NCI-H1694 treated with DMSO at 0.1 percent for 48 hours (cell line): ENCODE measurements around the gene CRACDL.

Experiments used
- DNase-seq: peaks from one replicate; lab custom pipeline; 2025; lab: John Stamatoyannopoulos, UW

The CRACDL gene

GRCh38 chr2:98825020-98825350, 111.0 kb downstream of the CRACDL start:
- DNase-seq, result no peak

- no peak for DNase-seq
Measured at GRCh38 chr2:98824256-98825019, 111.6 kb downstream of the CRACDL start.

GRCh38 chr2:98823196-98824170, 112.5 kb downstream of the CRACDL start:
- DNase-seq, result no peak

GRCh38 chr2:98822301-98823164, 113.5 kb downstream of the CRACDL start:
- DNase-seq, result no peak

- DNase-seq, result no peak
Measured at GRCh38 chr2:98821629-98822135, 114.3 kb downstream of the CRACDL start.

GRCh38 chr2:98819231-98819766, 116.7 kb downstream of the CRACDL start:
- DNase-seq, result no peak

GRCh38 chr2:98818164-98818563, 117.9 kb downstream of the CRACDL start:
- DNase-seq, result no peak

- no peak for DNase-seq
Measured at GRCh38 chr2:98816281-98816680, 119.7 kb downstream of the CRACDL start.

- no peak for DNase-seq
Measured at GRCh38 chr2:98815795-98816194, 120.2 kb downstream of the CRACDL start.

GRCh38 chr2:98811766-98812165, 124.3 kb downstream of the CRACDL start:
- no peak for DNase-seq

- no peak for DNase-seq
Measured at GRCh38 chr2:98810588-98810928, 125.5 kb downstream of the CRACDL start.

GRCh38 chr2:98809878-98810587, 126.0 kb downstream of the CRACDL start:
- DNase-seq, result no peak

- no peak for DNase-seq
Measured at GRCh38 chr2:98809116-98809515, 126.9 kb downstream of the CRACDL start.

GRCh38 chr2:98808546-98808945, 127.5 kb downstream of the CRACDL start:
- DNase-seq, result no peak

GRCh38 chr2:98807929-98808328, 128.1 kb downstream of the CRACDL start:
- no peak for DNase-seq

GRCh38 chr2:98807221-98807620, 128.8 kb downstream of the CRACDL start:
- no peak for DNase-seq

GRCh38 chr2:98806236-98806697, 129.8 kb downstream of the CRACDL start:
- peak; percentile 56 for DNase-seq

- peak; percentile 56 for DNase-seq
Measured at GRCh38 chr2:98805412-98806171, 130.4 kb downstream of the CRACDL start.

GRCh38 chr2:98804736-98805135, 131.3 kb downstream of the CRACDL start:
- DNase-seq, result no peak

GRCh38 chr2:98804265-98804650, 131.8 kb downstream of the CRACDL start:
- no peak for DNase-seq
